T-helper 22 cell (primary cell): ENCODE results near the gene CYP4V2.
"Not testable (repeated sequence)": the region's sequence is repeated elsewhere in the genome, so short reads cannot be mapped to it uniquely, and the experiment has no call there.

ENCODE experiments used
- DNase-seq: peaks from one replicate; pipeline ENCODE4 v3.0.0-alpha.2; 2020; ENCODE audit warnings: low read depth

Gene CYP4V2

GRCh38 chr4:186234367-186234766 is 43.0 kb downstream of the CYP4V2 start:
- no peak for DNase-seq

GRCh38 chr4:186236126-186236525 is 44.8 kb downstream of the CYP4V2 start:
- DNase-seq, result no peak

GRCh38 chr4:186240452-186240847 is 49.1 kb downstream of the CYP4V2 start:
- no peak for DNase-seq

GRCh38 chr4:186240848-186241491 is 49.6 kb downstream of the CYP4V2 start:
- no peak for DNase-seq

- no peak for DNase-seq
Measured at GRCh38 chr4:186241616-186242015, 50.2 kb downstream of the CYP4V2 start.

GRCh38 chr4:186242031-186242430 is 50.7 kb downstream of the CYP4V2 start:
- DNase-seq, result not testable (repeated sequence)

GRCh38 chr4:186243331-186243730 is 52.0 kb downstream of the CYP4V2 start:
- DNase-seq, result no peak

GRCh38 chr4:186244835-186245234 is 53.5 kb downstream of the CYP4V2 start:
- DNase-seq, result no peak

GRCh38 chr4:186247062-186247752 is 55.8 kb downstream of the CYP4V2 start:
- not testable (repeated sequence) for DNase-seq

- no peak for DNase-seq
Measured at GRCh38 chr4:186248643-186249042, 57.3 kb downstream of the CYP4V2 start.

GRCh38 chr4:186249785-186250754 is 58.7 kb downstream of the CYP4V2 start:
- no peak for DNase-seq

- DNase-seq, result no peak
Measured at GRCh38 chr4:186250760-186251159, 59.4 kb downstream of the CYP4V2 start.

- DNase-seq, result no peak
Measured at GRCh38 chr4:186255122-186255521, 63.8 kb downstream of the CYP4V2 start.

GRCh38 chr4:186258216-186258811 is 66.9 kb downstream of the CYP4V2 start:
- no peak for DNase-seq

GRCh38 chr4:186260117-186260503 is 68.7 kb downstream of the CYP4V2 start:
- no peak for DNase-seq
